HCT116 (cell line): ENCODE measurements around the gene RBFOX2.

ENCODE experiments used
- CBX3 ChIP-seq: IDR thresholded peaks from 2 replicates; pipeline ENCODE4 v1.6.1; 2012; ENCODE audit warnings: low read depth
- EGR1 ChIP-seq: IDR thresholded peaks from 2 replicates; pipeline ENCODE4 v1.6.1; 2012; ENCODE audit warnings: low read depth
- EZH2 ChIP-seq: fragments of 200-600 bp; sonication (generic); IDR thresholded peaks from 2 replicates; pipeline ENCODE4 v1.6.1; 2017; ENCODE audit warnings: antibody characterized with exemption, mixed run types
- EZH2phosphoT487 ChIP-seq: fragments of 200-600 bp; IDR thresholded peaks from 2 replicates; pipeline ENCODE4 v1.6.1; 2018; ENCODE audit warnings: antibody characterized with exemption, borderline replicate concordance
- JUND ChIP-seq: IDR thresholded peaks from 2 replicates; pipeline ENCODE4 v1.6.1; 2012
- MAX ChIP-seq: IDR thresholded peaks from 2 replicates; pipeline ENCODE4 v1.6.1; 2012
- YY1 ChIP-seq: IDR thresholded peaks from 2 replicates; pipeline ENCODE4 v1.6.1; 2011; ENCODE audit warnings: low read length, low read depth, moderate library complexity, mild to moderate bottlenecking; ENCODE audit not compliant: insufficient replicate concordance; ENCODE audit errors: extremely low read depth
- TF ChIP-seq, protein P1 (sequence below): IDR thresholded peaks from 2 replicates; pipeline ENCODE4 v1.6.1; 2012; ENCODE audit warnings: low read depth
- TF ChIP-seq, protein P2 (sequence below), 3 experiments: fragments of 200-600 bp in 1 of 3; sonication (generic) in 1 of 3; IDR thresholded peaks in 2 of 3; conservative IDR thresholded peaks in 1 of 3; 2 replicates each; pipeline ENCODE4 v1.5.1; 2012 to 2017; ENCODE audit warnings: low read depth in 2 of 3, low read length in 2 of 3, antibody characterized with exemption in 1 of 3, borderline replicate concordance in 1 of 3, control low read depth in 1 of 3, mild to moderate bottlenecking in 1 of 3, mixed read lengths in 1 of 3, mixed run types in 1 of 3, moderate library complexity in 1 of 3; ENCODE audit not compliant: insufficient read depth in 1 of 3

GRCh38 chr22:35866651-35867050 is 162.0 kb downstream of the RBFOX2 start:
- TF ChIP-seq EZH2phosphoT487, result no peak
- TF ChIP-seq EGR1, result no peak
- TF ChIP-seq, protein P1, sequence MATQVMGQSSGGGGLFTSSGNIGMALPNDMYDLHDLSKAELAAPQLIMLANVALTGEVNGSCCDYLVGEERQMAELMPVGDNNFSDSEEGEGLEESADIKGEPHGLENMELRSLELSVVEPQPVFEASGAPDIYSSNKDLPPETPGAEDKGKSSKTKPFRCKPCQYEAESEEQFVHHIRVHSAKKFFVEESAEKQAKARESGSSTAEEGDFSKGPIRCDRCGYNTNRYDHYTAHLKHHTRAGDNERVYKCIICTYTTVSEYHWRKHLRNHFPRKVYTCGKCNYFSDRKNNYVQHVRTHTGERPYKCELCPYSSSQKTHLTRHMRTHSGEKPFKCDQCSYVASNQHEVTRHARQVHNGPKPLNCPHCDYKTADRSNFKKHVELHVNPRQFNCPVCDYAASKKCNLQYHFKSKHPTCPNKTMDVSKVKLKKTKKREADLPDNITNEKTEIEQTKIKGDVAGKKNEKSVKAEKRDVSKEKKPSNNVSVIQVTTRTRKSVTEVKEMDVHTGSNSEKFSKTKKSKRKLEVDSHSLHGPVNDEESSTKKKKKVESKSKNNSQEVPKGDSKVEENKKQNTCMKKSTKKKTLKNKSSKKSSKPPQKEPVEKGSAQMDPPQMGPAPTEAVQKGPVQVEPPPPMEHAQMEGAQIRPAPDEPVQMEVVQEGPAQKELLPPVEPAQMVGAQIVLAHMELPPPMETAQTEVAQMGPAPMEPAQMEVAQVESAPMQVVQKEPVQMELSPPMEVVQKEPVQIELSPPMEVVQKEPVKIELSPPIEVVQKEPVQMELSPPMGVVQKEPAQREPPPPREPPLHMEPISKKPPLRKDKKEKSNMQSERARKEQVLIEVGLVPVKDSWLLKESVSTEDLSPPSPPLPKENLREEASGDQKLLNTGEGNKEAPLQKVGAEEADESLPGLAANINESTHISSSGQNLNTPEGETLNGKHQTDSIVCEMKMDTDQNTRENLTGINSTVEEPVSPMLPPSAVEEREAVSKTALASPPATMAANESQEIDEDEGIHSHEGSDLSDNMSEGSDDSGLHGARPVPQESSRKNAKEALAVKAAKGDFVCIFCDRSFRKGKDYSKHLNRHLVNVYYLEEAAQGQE, result no peak
- TF ChIP-seq, protein P2, sequence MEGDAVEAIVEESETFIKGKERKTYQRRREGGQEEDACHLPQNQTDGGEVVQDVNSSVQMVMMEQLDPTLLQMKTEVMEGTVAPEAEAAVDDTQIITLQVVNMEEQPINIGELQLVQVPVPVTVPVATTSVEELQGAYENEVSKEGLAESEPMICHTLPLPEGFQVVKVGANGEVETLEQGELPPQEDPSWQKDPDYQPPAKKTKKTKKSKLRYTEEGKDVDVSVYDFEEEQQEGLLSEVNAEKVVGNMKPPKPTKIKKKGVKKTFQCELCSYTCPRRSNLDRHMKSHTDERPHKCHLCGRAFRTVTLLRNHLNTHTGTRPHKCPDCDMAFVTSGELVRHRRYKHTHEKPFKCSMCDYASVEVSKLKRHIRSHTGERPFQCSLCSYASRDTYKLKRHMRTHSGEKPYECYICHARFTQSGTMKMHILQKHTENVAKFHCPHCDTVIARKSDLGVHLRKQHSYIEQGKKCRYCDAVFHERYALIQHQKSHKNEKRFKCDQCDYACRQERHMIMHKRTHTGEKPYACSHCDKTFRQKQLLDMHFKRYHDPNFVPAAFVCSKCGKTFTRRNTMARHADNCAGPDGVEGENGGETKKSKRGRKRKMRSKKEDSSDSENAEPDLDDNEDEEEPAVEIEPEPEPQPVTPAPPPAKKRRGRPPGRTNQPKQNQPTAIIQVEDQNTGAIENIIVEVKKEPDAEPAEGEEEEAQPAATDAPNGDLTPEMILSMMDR (IDR thresholded peaks at IDR 0.05 in 2 of 3, conservative IDR thresholded peaks at IDR 0.05 in 1 of 3; ENCODE audit: borderline replicate concordance in 1 of 3, insufficient read depth in 1 of 3, low read depth in 2 of 3, low read length in 2 of 3), result no peak
- TF ChIP-seq CBX3, result no peak
- TF ChIP-seq JUND, result no peak
- no peak for TF ChIP-seq MAX
- TF ChIP-seq EZH2, result no peak
- TF ChIP-seq YY1, result no peak
